Measurements from ENCODE around the gene IQGAP2.

- TF ChIP-seq CTCF (conservative IDR thresholded peaks at IDR 0.05) = no peak
- TF ChIP-seq EZH2 (IDR thresholded peaks at IDR 0.05; ENCODE audit: low read depth) = no peak
Observed at GRCh38 chr5:76414788-76415187, 11.7 kb downstream of the IQGAP2 start.
